Left hindlimb (tissue), 1 donor: ENCODE data around the gene LONP2.
"Not testable (repeated sequence)": the region's sequence is repeated elsewhere in the genome, so short reads cannot be mapped to it uniquely, and the experiment has no call there.

ENCODE experiments used
- DNase-seq: peaks from one replicate; pipeline ENCODE4 v3.0.0-alpha.2; 2018

The LONP2 gene

GRCh38 chr16:48340054-48340453 is 96.0 kb downstream of the LONP2 start:
- no peak for DNase-seq

GRCh38 chr16:48342591-48342990 is 98.5 kb downstream of the LONP2 start:
- DNase-seq, result no peak

GRCh38 chr16:48347191-48347865 is 103.2 kb downstream of the LONP2 start:
- DNase-seq, result no peak

GRCh38 chr16:48347980-48348379 is 103.9 kb downstream of the LONP2 start:
- DNase-seq, result no peak

GRCh38 chr16:48350736-48351135 is 106.6 kb downstream of the LONP2 start:
- no peak for DNase-seq

GRCh38 chr16:48352648-48353390 is 108.7 kb downstream of the LONP2 start:
- no peak for DNase-seq

GRCh38 chr16:48353565-48354163 is 109.6 kb downstream of the LONP2 start:
- DNase-seq, result peak; percentile 53

GRCh38 chr16:48354385-48354784 is 110.3 kb downstream of the LONP2 start:
- DNase-seq, result not testable (repeated sequence)

GRCh38 chr16:48354877-48355855 is 111.1 kb downstream of the LONP2 start:
- DNase-seq, result no peak

GRCh38 chr16:48356633-48357376 is 112.7 kb downstream of the LONP2 start:
- no peak for DNase-seq

- no peak for DNase-seq
These were observed 114.3 kb downstream of the LONP2 start for GRCh38 chr16:48358419-48358818.

GRCh38 chr16:48359983-48360382 is 115.9 kb downstream of the LONP2 start:
- DNase-seq, result no peak

GRCh38 chr16:48361012-48361411 is 116.9 kb downstream of the LONP2 start:
- no peak for DNase-seq

- DNase-seq, result no peak
These were observed 117.5 kb downstream of the LONP2 start for GRCh38 chr16:48361540-48362144.

GRCh38 chr16:48365025-48365600 is 121.0 kb downstream of the LONP2 start:
- no peak for DNase-seq

GRCh38 chr16:48365601-48366164 is 121.6 kb downstream of the LONP2 start:
- DNase-seq, result peak; percentile 91

GRCh38 chr16:48366165-48367093 is 122.3 kb downstream of the LONP2 start:
- DNase-seq, result peak; percentile 42

- DNase-seq, result no peak
These were observed 123.4 kb downstream of the LONP2 start for GRCh38 chr16:48367441-48368049.

- DNase-seq, result no peak
These were observed 125.7 kb downstream of the LONP2 start for GRCh38 chr16:48369765-48370164.
